ENCODE results near the gene MARF1. TPM values are rescaled to one million over a fixed set of nuclear protein-coding genes. Genes with fewer than 3 reads are reported as not detected.

MARF1 gene
- total and polyA plus RNA-seq, 4 donors, result 7.0 to 19.8 (median 12.6) TPM

- TF ChIP-seq EGR1 (IDR thresholded peaks at IDR 0.05; ENCODE audit: low read depth in 2 of 2) (no peak), GABPA (IDR thresholded peaks at IDR 0.05 in 1 of 2, conservative IDR thresholded peaks at IDR 0.05 in 1 of 2) (no peak)
- H3K4me1 ChIP-seq (ENCODE audit: control insufficient read depth in 4 of 4, insufficient read depth in 4 of 4, low read length in 3 of 4), result no peaks in the 10 kb centered on the region
- no peak overlapping the region for H3K4me3 ChIP-seq (ENCODE audit: low read depth in 1 of 3, low read length in 3 of 3)
- H3K9ac ChIP-seq (ENCODE audit: low read depth in 1 of 2, low read length in 2 of 2), result no peak overlapping the region
- H3K36me3 ChIP-seq (ENCODE audit: control insufficient read depth in 4 of 4, insufficient read depth in 3 of 4, low read depth in 1 of 4, low read length in 3 of 4), result peaks cover 0 to 25% (median 13%) of the 10 kb centered on the region in 4 donors
- no peaks in the 10 kb centered on the region for H3K27me3 ChIP-seq (ENCODE audit: control insufficient read depth in 4 of 4, insufficient read depth in 4 of 4, low read length in 3 of 4)
- DNase-seq (ENCODE audit: low spot score), result no peak
- H3K27ac ChIP-seq (ENCODE audit: low read depth in 1 of 2, low read length in 2 of 2), result no peak overlapping the region
- H3K9me3 ChIP-seq (ENCODE audit: control insufficient read depth in 4 of 4, low read length in 3 of 4), result no peaks in the 10 kb centered on the region
- 95% methylated on average over 4 of the region's 4 CpGs for WGBS
Measured at GRCh38 chr16:15583526-15583925, 59.4 kb downstream of the MARF1 start.

- H3K9me3 ChIP-seq (ENCODE audit: control insufficient read depth in 4 of 4, low read length in 3 of 4), result no peaks in the 10 kb centered on the region
- no peak overlapping the region for H3K4me3 ChIP-seq (ENCODE audit: low read depth in 1 of 3, low read length in 3 of 3)
- H3K9ac ChIP-seq (ENCODE audit: low read depth in 1 of 2, low read length in 2 of 2), result no peak overlapping the region
- TF ChIP-seq TAF1 (conservative IDR thresholded peaks at IDR 0.05) (no peak), MAX (IDR thresholded peaks at IDR 0.05) (no peak), ATF3 (IDR thresholded peaks at IDR 0.05) (no peak), EGR1 (IDR thresholded peaks at IDR 0.05; ENCODE audit: low read depth in 2 of 2) (no peak)
- peaks cover 0 to 17% (median 9%) of the 10 kb centered on the region in 4 donors for H3K36me3 ChIP-seq (ENCODE audit: control insufficient read depth in 4 of 4, insufficient read depth in 3 of 4, low read depth in 1 of 4, low read length in 3 of 4)
- H3K27me3 ChIP-seq (ENCODE audit: control insufficient read depth in 4 of 4, insufficient read depth in 4 of 4, low read length in 3 of 4), result no peaks in the 10 kb centered on the region
- WGBS, result 91% methylated on average over 10 of the region's 10 CpGs
- H3K27ac ChIP-seq (ENCODE audit: low read depth in 1 of 2, low read length in 2 of 2), result no peak overlapping the region
- H3K4me1 ChIP-seq (ENCODE audit: control insufficient read depth in 4 of 4, insufficient read depth in 4 of 4, low read length in 3 of 4), result peaks cover 2 to 19% (median 11%) of the 10 kb centered on the region in 4 donors
- DNase-seq (ENCODE audit: low spot score), result no peak
Measured at GRCh38 chr16:15581127-15581815, 61.7 kb downstream of the MARF1 start.

GRCh38 chr16:15578824-15579223 lies 64.1 kb downstream of the MARF1 start:
- H3K4me1 ChIP-seq (ENCODE audit: control insufficient read depth in 4 of 4, insufficient read depth in 4 of 4, low read length in 3 of 4), result peaks cover 4 to 28% (median 18%) of the 10 kb centered on the region in 4 donors
- no peak overlapping the region for H3K27ac ChIP-seq (ENCODE audit: low read depth in 1 of 2, low read length in 2 of 2)
- H3K9me3 ChIP-seq (ENCODE audit: control insufficient read depth in 4 of 4, low read length in 3 of 4), result no peaks in the 10 kb centered on the region
- TF ChIP-seq HNF4A (conservative IDR thresholded peaks at IDR 0.05) (no peak), HNF4G (IDR thresholded peaks at IDR 0.05) (no peak), GABPA (IDR thresholded peaks at IDR 0.05 in 1 of 2, conservative IDR thresholded peaks at IDR 0.05 in 1 of 2) (no peak), CTCF (IDR thresholded peaks at IDR 0.05; ENCODE audit: low read depth, low read length, missing input control) (no peak), ATF3 (IDR thresholded peaks at IDR 0.05) (no peak), RAD21 (IDR thresholded peaks at IDR 0.05) (no peak), REST (IDR thresholded peaks at IDR 0.05) (no peak), RXRA (IDR thresholded peaks at IDR 0.05) (no peak), EGR1 (IDR thresholded peaks at IDR 0.05; ENCODE audit: low read depth in 2 of 2) (no peak), FOXA1 (IDR thresholded peaks at IDR 0.05) (no peak), YY1 (IDR thresholded peaks at IDR 0.05) (no peak), SP1 (IDR thresholded peaks at IDR 0.05) (no peak), TAF1 (conservative IDR thresholded peaks at IDR 0.05) (no peak), ZBTB33 (IDR thresholded peaks at IDR 0.05) (no peak), FOXA2 (IDR thresholded peaks at IDR 0.05) (no peak)
- H3K36me3 ChIP-seq (ENCODE audit: control insufficient read depth in 4 of 4, insufficient read depth in 3 of 4, low read depth in 1 of 4, low read length in 3 of 4), result peaks cover 0 to 15% (median 9%) of the 10 kb centered on the region in 4 donors
- DNase-seq (ENCODE audit: low spot score), result no peak
- WGBS, result 94% methylated on average over 4 of the region's 4 CpGs
- no peak overlapping the region for H3K9ac ChIP-seq (ENCODE audit: low read depth in 1 of 2, low read length in 2 of 2)
- H3K4me3 ChIP-seq (ENCODE audit: low read depth in 1 of 3, low read length in 3 of 3), result no peak overlapping the region
- H3K27me3 ChIP-seq (ENCODE audit: control insufficient read depth in 4 of 4, insufficient read depth in 4 of 4, low read length in 3 of 4), result no peaks in the 10 kb centered on the region
